Neural cell (in vitro differentiated cells): ENCODE data around the gene MYCN.
"Not testable (repeated sequence)": the region's sequence is repeated elsewhere in the genome, so short reads cannot be mapped to it uniquely, and the experiment has no call there.

Source experiments
- EP300 ChIP-seq: fragments of 450-650 bp; conservative IDR thresholded peaks from 2 replicates; pipeline ENCODE4 v1.6.1; 2014; ENCODE audit warnings: antibody characterized with exemption, mild to moderate bottlenecking, moderate library complexity; ENCODE audit not compliant: poor library complexity, severe bottlenecking
- EZH2 ChIP-seq: fragments of 200-600, 300-800 bp; shearing (Covaris generic), sonication (generic); IDR thresholded peaks from 2 replicates; pipeline ENCODE4 v1.6.1; 2014; ENCODE audit warnings: antibody characterized with exemption, low read length, borderline replicate concordance, mild to moderate bottlenecking; ENCODE audit not compliant: insufficient read depth, poor library complexity, severe bottlenecking
- MXI1 ChIP-seq: fragments of 450-650 bp; conservative IDR thresholded peaks from 2 replicates; pipeline ENCODE4 v1.6.1; 2014; ENCODE audit warnings: antibody characterized with exemption, mild to moderate bottlenecking; ENCODE audit not compliant: poor library complexity, severe bottlenecking
- POLR2AphosphoS5 ChIP-seq: IDR thresholded peaks from 2 replicates; pipeline ENCODE4 v1.6.1; 2012
- SMC3 ChIP-seq: fragments of 450-650 bp; conservative IDR thresholded peaks from 2 replicates; pipeline ENCODE4 v1.6.1; 2014; ENCODE audit warnings: antibody characterized with exemption, mild to moderate bottlenecking, moderate library complexity; ENCODE audit not compliant: poor library complexity
- TAF1 ChIP-seq: IDR thresholded peaks from 2 replicates; pipeline ENCODE4 v1.6.1; 2012; ENCODE audit warnings: low read depth
- TF ChIP-seq, protein P1 (sequence below): fragments of 450-650 bp; IDR thresholded peaks from 2 replicates; pipeline ENCODE4 v1.5.1; 2014; ENCODE audit warnings: antibody characterized with exemption, mild to moderate bottlenecking, moderate library complexity; ENCODE audit not compliant: poor library complexity, severe bottlenecking

DNA sequence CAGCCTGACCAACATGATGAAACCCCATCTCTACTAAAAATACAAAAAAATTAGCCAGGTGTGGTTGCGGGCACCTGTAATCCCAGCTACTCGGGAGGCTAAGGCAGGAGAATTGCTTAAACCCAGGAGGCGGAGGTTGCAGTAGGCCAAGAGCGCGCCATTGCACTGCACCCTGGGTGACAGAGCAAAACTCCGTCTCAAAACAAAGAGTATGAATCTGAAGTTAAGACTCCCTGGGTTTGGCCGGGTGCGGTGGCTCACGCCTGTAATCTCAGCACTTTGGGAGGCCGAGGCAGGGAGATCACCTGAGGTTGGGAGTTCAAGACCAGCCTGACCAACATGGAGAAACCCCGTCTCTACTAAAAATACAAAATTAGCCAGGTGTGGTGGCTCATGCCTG lies 11.6 kb downstream of the MYCN start:
- not testable (repeated sequence) for TF ChIP-seq SMC3, MXI1, POLR2AphosphoS5, EZH2, TAF1, EP300
- TF ChIP-seq, protein P1, sequence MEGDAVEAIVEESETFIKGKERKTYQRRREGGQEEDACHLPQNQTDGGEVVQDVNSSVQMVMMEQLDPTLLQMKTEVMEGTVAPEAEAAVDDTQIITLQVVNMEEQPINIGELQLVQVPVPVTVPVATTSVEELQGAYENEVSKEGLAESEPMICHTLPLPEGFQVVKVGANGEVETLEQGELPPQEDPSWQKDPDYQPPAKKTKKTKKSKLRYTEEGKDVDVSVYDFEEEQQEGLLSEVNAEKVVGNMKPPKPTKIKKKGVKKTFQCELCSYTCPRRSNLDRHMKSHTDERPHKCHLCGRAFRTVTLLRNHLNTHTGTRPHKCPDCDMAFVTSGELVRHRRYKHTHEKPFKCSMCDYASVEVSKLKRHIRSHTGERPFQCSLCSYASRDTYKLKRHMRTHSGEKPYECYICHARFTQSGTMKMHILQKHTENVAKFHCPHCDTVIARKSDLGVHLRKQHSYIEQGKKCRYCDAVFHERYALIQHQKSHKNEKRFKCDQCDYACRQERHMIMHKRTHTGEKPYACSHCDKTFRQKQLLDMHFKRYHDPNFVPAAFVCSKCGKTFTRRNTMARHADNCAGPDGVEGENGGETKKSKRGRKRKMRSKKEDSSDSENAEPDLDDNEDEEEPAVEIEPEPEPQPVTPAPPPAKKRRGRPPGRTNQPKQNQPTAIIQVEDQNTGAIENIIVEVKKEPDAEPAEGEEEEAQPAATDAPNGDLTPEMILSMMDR, result not testable (repeated sequence)
